Glutamatergic neuron (in vitro differentiated cells): ENCODE results near the gene ABCD1. TPM values are rescaled to one million over a fixed set of nuclear protein-coding genes. Genes with fewer than 3 reads are reported as not detected.

Experiments used
- DNase-seq: peaks from one replicate; pipeline ENCODE4 v3.0.0; 2022
- H3K27ac Mint-ChIP-seq: one replicate; pipeline ENCODE4 v1.8.0; 2020; ENCODE audit warnings: mild to moderate bottlenecking, mixed read lengths, inconsistent platforms; ENCODE audit not compliant: unreplicated experiment
- H3K27me3 Mint-ChIP-seq: one replicate; pipeline ENCODE4 v1.8.0; 2020; ENCODE audit warnings: mild to moderate bottlenecking, moderate library complexity, mixed read lengths, inconsistent platforms; ENCODE audit not compliant: unreplicated experiment
- H3K36me3 Mint-ChIP-seq: one replicate; pipeline ENCODE4 v1.8.0; 2020; ENCODE audit warnings: mild to moderate bottlenecking, mixed read lengths, inconsistent platforms; ENCODE audit not compliant: unreplicated experiment
- H3K4me1 Mint-ChIP-seq: one replicate; pipeline ENCODE4 v1.8.0; 2020; ENCODE audit warnings: mild to moderate bottlenecking, low read depth, mixed read lengths, inconsistent platforms; ENCODE audit not compliant: unreplicated experiment
- H3K4me3 Mint-ChIP-seq: one replicate; pipeline ENCODE4 v1.8.0; 2020; ENCODE audit warnings: mild to moderate bottlenecking, mixed read lengths, inconsistent platforms; ENCODE audit not compliant: unreplicated experiment
- H3K9me3 Mint-ChIP-seq: one replicate; pipeline ENCODE4 v1.8.0; 2020; ENCODE audit warnings: mild to moderate bottlenecking, moderate library complexity, mixed read lengths, inconsistent platforms; ENCODE audit not compliant: unreplicated experiment
- CTCF ChIP-seq: fragments of 200-600 bp; sonication (generic); IDR thresholded peaks from one replicate; pipeline ENCODE4 v1.5.0; 2021; ENCODE audit not compliant: partially characterized antibody, unreplicated experiment
- total RNA-seq: library from RNA; stranded (reverse); fragmentation: NEBNext Ultra II Directional; extraction: Animal tissue kit (Norgen Biotek cat#: 25700); gene quantifications from one replicate; pipeline ENCODE4 v1.2.1, GENCODE V29; 2021; ENCODE audit not compliant: unreplicated experiment

ABCD1 gene
- total RNA-seq, 1 donor from 2014 or later: 13.5 TPM

- H3K4me1 Mint-ChIP-seq: peaks cover 1% of the 10 kb centered on the region
- H3K27me3 Mint-ChIP-seq: peaks cover 5% of the 10 kb centered on the region
- H3K27ac Mint-ChIP-seq: no peak overlapping the region
- no peak for TF ChIP-seq CTCF
- no peak overlapping the region for H3K4me3 Mint-ChIP-seq
- no peak for DNase-seq
- H3K36me3 Mint-ChIP-seq: peaks cover 16% of the 10 kb centered on the region
- peaks cover 2% of the 10 kb centered on the region for H3K9me3 Mint-ChIP-seq
These were observed 10.6 kb downstream of the ABCD1 start for GRCh38 chrX:153735274-153735673.

DNA sequence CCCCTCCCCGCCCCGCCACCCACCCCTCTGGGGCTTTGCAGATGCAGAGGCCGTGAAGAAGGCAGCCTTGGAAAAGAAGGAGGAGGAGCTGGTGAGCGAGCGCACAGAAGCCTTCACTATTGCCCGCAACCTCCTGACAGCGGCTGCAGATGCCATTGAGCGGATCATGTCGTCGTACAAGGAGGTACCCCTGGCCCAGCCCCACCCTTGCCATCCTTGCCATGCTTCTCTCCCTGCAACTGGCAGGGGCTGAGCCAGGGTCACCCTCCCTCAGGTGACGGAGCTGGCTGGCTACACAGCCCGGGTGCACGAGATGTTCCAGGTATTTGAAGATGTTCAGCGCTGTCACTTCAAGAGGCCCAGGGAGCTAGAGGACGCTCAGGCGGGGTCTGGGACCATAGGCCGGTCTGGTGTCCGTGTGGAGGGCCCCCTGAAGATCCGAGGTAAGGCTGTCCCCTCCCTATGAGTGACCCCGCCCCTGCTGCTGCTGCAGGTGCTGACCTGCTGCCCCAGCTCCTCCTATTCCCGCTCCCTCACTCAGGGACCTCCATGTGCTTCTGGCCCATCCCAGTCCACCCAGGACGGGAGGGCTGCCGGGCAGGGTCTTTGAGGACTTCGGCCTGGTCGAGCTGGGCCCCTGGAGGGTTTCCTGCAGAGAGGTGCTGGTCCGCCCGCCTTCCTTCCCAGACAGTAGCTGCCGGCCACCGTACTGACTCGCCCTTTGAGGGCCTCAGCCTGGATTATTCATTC, 11.6 kb downstream of the ABCD1 start:
- Mint-ChIP-seq H3K4me3 (no peak overlapping the region), H3K36me3 (peaks cover 14% of the 10 kb centered on the region), H3K27me3 (peaks cover 5% of the 10 kb centered on the region), H3K27ac (no peak overlapping the region), H3K4me1 (peaks cover 3% of the 10 kb centered on the region), H3K9me3 (no peaks in the 10 kb centered on the region)
- no peak for TF ChIP-seq CTCF
- DNase-seq: no peak

- no peak for DNase-seq
- Mint-ChIP-seq H3K4me3 (no peak overlapping the region), H3K9me3 (no peaks in the 10 kb centered on the region), H3K4me1 (peaks cover 3% of the 10 kb centered on the region), H3K36me3 (peaks cover 7% of the 10 kb centered on the region), H3K27me3 (peaks cover 5% of the 10 kb centered on the region), H3K27ac (no peak overlapping the region)
- TF ChIP-seq CTCF: no peak
These were observed 12.3 kb downstream of the ABCD1 start for GRCh38 chrX:153736871-153737441.

GRCh38 chrX:153738056-153738605, 13.5 kb downstream of the ABCD1 start:
- peaks cover 3% of the 10 kb centered on the region for H3K4me1 Mint-ChIP-seq
- H3K27me3 Mint-ChIP-seq: peaks cover 5% of the 10 kb centered on the region
- H3K9me3 Mint-ChIP-seq: no peaks in the 10 kb centered on the region
- H3K36me3 Mint-ChIP-seq: peaks cover 6% of the 10 kb centered on the region
- no peak overlapping the region for H3K4me3 Mint-ChIP-seq
- DNase-seq: no peak
- no peak overlapping the region for H3K27ac Mint-ChIP-seq
- no peak for TF ChIP-seq CTCF
